ENCODE results near the gene PARP16.

PARP16 gene

GRCh38 chr15:65302061-65302460 lies 15.4 kb upstream of the PARP16 start:
- peaks cover 0 to 22% (median 18%) of the 10 kb centered on the region in 5 donors for H3K4me1 ChIP-seq (ENCODE audit: control insufficient read depth in 5 of 5, insufficient read depth in 5 of 5, low read length in 5 of 5)
- no peak overlapping the region for H3K27ac ChIP-seq (ENCODE audit: low read depth, low read length)
- H3K9me3 ChIP-seq (ENCODE audit: control insufficient read depth in 5 of 5, low read length in 5 of 5), result no peaks in the 10 kb centered on the region
- no peak overlapping the region for H3K4me3 ChIP-seq (ENCODE audit: low read depth in 1 of 5, low read length in 5 of 5)
- H3K27me3 ChIP-seq (ENCODE audit: control insufficient read depth in 5 of 5, insufficient read depth in 4 of 5, low read length in 5 of 5), result no peaks in the 10 kb centered on the region
- no peak overlapping the region for H3K9ac ChIP-seq (ENCODE audit: low read length in 5 of 5)
- no peaks in the 10 kb centered on the region for H3K36me3 ChIP-seq (ENCODE audit: control insufficient read depth in 5 of 5, insufficient read depth in 5 of 5, low read length in 5 of 5)

GRCh38 chr15:65300924-65301441 lies 14.3 kb upstream of the PARP16 start:
- H3K36me3 ChIP-seq (ENCODE audit: control insufficient read depth in 5 of 5, insufficient read depth in 5 of 5, low read length in 5 of 5), result no peaks in the 10 kb centered on the region
- H3K9me3 ChIP-seq (ENCODE audit: control insufficient read depth in 5 of 5, low read length in 5 of 5), result no peaks in the 10 kb centered on the region
- peaks cover 0 to 26% (median 22%) of the 10 kb centered on the region in 5 donors for H3K4me1 ChIP-seq (ENCODE audit: control insufficient read depth in 5 of 5, insufficient read depth in 5 of 5, low read length in 5 of 5)
- H3K4me3 ChIP-seq (ENCODE audit: low read depth in 1 of 5, low read length in 5 of 5), result no peak overlapping the region
- no peaks in the 10 kb centered on the region for H3K27me3 ChIP-seq (ENCODE audit: control insufficient read depth in 5 of 5, insufficient read depth in 4 of 5, low read length in 5 of 5)
- H3K9ac ChIP-seq (ENCODE audit: low read length in 5 of 5), result no peak overlapping the region
- H3K27ac ChIP-seq (ENCODE audit: low read depth, low read length), result no peak overlapping the region

GRCh38 chr15:65298731-65299130 lies 12.0 kb upstream of the PARP16 start:
- Histone ChIP-seq H3K9me3 (ENCODE audit: control insufficient read depth in 5 of 5, low read length in 5 of 5) (no peaks in the 10 kb centered on the region), H3K27ac (ENCODE audit: low read depth, low read length) (no peak overlapping the region), H3K4me1 (ENCODE audit: control insufficient read depth in 5 of 5, insufficient read depth in 5 of 5, low read length in 5 of 5) (peaks cover 0 to 19% (median 17%) of the 10 kb centered on the region in 5 donors), H3K27me3 (ENCODE audit: control insufficient read depth in 5 of 5, insufficient read depth in 4 of 5, low read length in 5 of 5) (no peaks in the 10 kb centered on the region), H3K36me3 (ENCODE audit: control insufficient read depth in 5 of 5, insufficient read depth in 5 of 5, low read length in 5 of 5) (no peaks in the 10 kb centered on the region), H3K9ac (ENCODE audit: low read length in 5 of 5) (no peak overlapping the region), H3K4me3 (ENCODE audit: low read depth in 1 of 5, low read length in 5 of 5) (no peak overlapping the region)

GRCh38 chr15:65292938-65293518 lies 6.3 kb upstream of the PARP16 start:
- Histone ChIP-seq H3K36me3 (ENCODE audit: control insufficient read depth in 5 of 5, insufficient read depth in 5 of 5, low read length in 5 of 5) (no peaks in the 10 kb centered on the region), H3K4me3 (ENCODE audit: low read depth in 1 of 5, low read length in 5 of 5) (no peak overlapping the region), H3K4me1 (ENCODE audit: control insufficient read depth in 5 of 5, insufficient read depth in 5 of 5, low read length in 5 of 5) (peaks cover 0 to 14% (median 12%) of the 10 kb centered on the region in 5 donors), H3K9ac (ENCODE audit: low read length in 5 of 5) (no peak overlapping the region), H3K27me3 (ENCODE audit: control insufficient read depth in 5 of 5, insufficient read depth in 4 of 5, low read length in 5 of 5) (no peaks in the 10 kb centered on the region), H3K9me3 (ENCODE audit: control insufficient read depth in 5 of 5, low read length in 5 of 5) (no peaks in the 10 kb centered on the region), H3K27ac (ENCODE audit: low read depth, low read length) (no peak overlapping the region)

GRCh38 chr15:65290228-65290627 lies 3.5 kb upstream of the PARP16 start:
- Histone ChIP-seq H3K9ac (ENCODE audit: low read length in 5 of 5) (no peak overlapping the region), H3K9me3 (ENCODE audit: control insufficient read depth in 5 of 5, low read length in 5 of 5) (no peaks in the 10 kb centered on the region), H3K4me1 (ENCODE audit: control insufficient read depth in 5 of 5, insufficient read depth in 5 of 5, low read length in 5 of 5) (peaks cover 3 to 21% (median 15%) of the 10 kb centered on the region in 5 donors), H3K4me3 (ENCODE audit: low read depth in 1 of 5, low read length in 5 of 5) (no peak overlapping the region), H3K27ac (ENCODE audit: low read depth, low read length) (no peak overlapping the region), H3K27me3 (ENCODE audit: control insufficient read depth in 5 of 5, insufficient read depth in 4 of 5, low read length in 5 of 5) (no peaks in the 10 kb centered on the region), H3K36me3 (ENCODE audit: control insufficient read depth in 5 of 5, insufficient read depth in 5 of 5, low read length in 5 of 5) (no peaks in the 10 kb centered on the region)

- H3K9me3 ChIP-seq (ENCODE audit: control insufficient read depth in 5 of 5, low read length in 5 of 5), result no peaks in the 10 kb centered on the region
- no peak overlapping the region for H3K9ac ChIP-seq (ENCODE audit: low read length in 5 of 5)
- no peak overlapping the region for H3K4me3 ChIP-seq (ENCODE audit: low read depth in 1 of 5, low read length in 5 of 5)
- H3K36me3 ChIP-seq (ENCODE audit: control insufficient read depth in 5 of 5, insufficient read depth in 5 of 5, low read length in 5 of 5), result no peaks in the 10 kb centered on the region
- no peaks in the 10 kb centered on the region for H3K27me3 ChIP-seq (ENCODE audit: control insufficient read depth in 5 of 5, insufficient read depth in 4 of 5, low read length in 5 of 5)
- no peak overlapping the region for H3K27ac ChIP-seq (ENCODE audit: low read depth, low read length)
- H3K4me1 ChIP-seq (ENCODE audit: control insufficient read depth in 5 of 5, insufficient read depth in 5 of 5, low read length in 5 of 5), result peaks cover 3 to 20% (median 15%) of the 10 kb centered on the region in 5 donors
Observed at GRCh38 chr15:65289261-65289854, 2.7 kb upstream of the PARP16 start.

GRCh38 chr15:65287520-65287855 lies 805 bp upstream of the PARP16 start:
- Histone ChIP-seq H3K4me1 (ENCODE audit: control insufficient read depth in 5 of 5, insufficient read depth in 5 of 5, low read length in 5 of 5) (peaks cover 3 to 20% (median 15%) of the 10 kb centered on the region in 5 donors), H3K27me3 (ENCODE audit: control insufficient read depth in 5 of 5, insufficient read depth in 4 of 5, low read length in 5 of 5) (no peaks in the 10 kb centered on the region), H3K9me3 (ENCODE audit: control insufficient read depth in 5 of 5, low read length in 5 of 5) (no peaks in the 10 kb centered on the region), H3K9ac (ENCODE audit: low read length in 5 of 5) (peak overlapping the region in 3 of 5 donors; percentile 22 to 86 (median 68)), H3K36me3 (ENCODE audit: control insufficient read depth in 5 of 5, insufficient read depth in 5 of 5, low read length in 5 of 5) (peaks cover 0 to 2% (median 0%) of the 10 kb centered on the region in 5 donors), H3K4me3 (ENCODE audit: low read depth in 1 of 5, low read length in 5 of 5) (peak overlapping the region in 2 of 5 donors; percentile 80 to 84), H3K27ac (ENCODE audit: low read depth, low read length) (peak overlapping the region; percentile 75)

- H3K4me3 ChIP-seq (ENCODE audit: low read depth in 1 of 5, low read length in 5 of 5), result peak overlapping the region; percentile 80 to 84 (median 82)
- H3K36me3 ChIP-seq (ENCODE audit: control insufficient read depth in 5 of 5, insufficient read depth in 5 of 5, low read length in 5 of 5), result peaks cover 0 to 4% (median 0%) of the 10 kb centered on the region in 5 donors
- no peaks in the 10 kb centered on the region for H3K27me3 ChIP-seq (ENCODE audit: control insufficient read depth in 5 of 5, insufficient read depth in 4 of 5, low read length in 5 of 5)
- no peaks in the 10 kb centered on the region for H3K9me3 ChIP-seq (ENCODE audit: control insufficient read depth in 5 of 5, low read length in 5 of 5)
- H3K4me1 ChIP-seq (ENCODE audit: control insufficient read depth in 5 of 5, insufficient read depth in 5 of 5, low read length in 5 of 5), result peaks cover 3 to 20% (median 15%) of the 10 kb centered on the region in 5 donors
- H3K27ac ChIP-seq (ENCODE audit: low read depth, low read length), result peak overlapping the region; percentile 75
- H3K9ac ChIP-seq (ENCODE audit: low read length in 5 of 5), result peak overlapping the region; percentile 63 to 92 (median 84)
Observed at GRCh38 chr15:65286069-65286703, 497 bp downstream of the PARP16 start.

- Histone ChIP-seq H3K4me1 (ENCODE audit: control insufficient read depth in 5 of 5, insufficient read depth in 5 of 5, low read length in 5 of 5) (peaks cover 3 to 20% (median 15%) of the 10 kb centered on the region in 5 donors), H3K27me3 (ENCODE audit: control insufficient read depth in 5 of 5, insufficient read depth in 4 of 5, low read length in 5 of 5) (no peaks in the 10 kb centered on the region), H3K9ac (ENCODE audit: low read length in 5 of 5) (peak overlapping the region; percentile 63 to 92 (median 84)), H3K36me3 (ENCODE audit: control insufficient read depth in 5 of 5, insufficient read depth in 5 of 5, low read length in 5 of 5) (peaks cover 0 to 4% (median 0%) of the 10 kb centered on the region in 5 donors), H3K9me3 (ENCODE audit: control insufficient read depth in 5 of 5, low read length in 5 of 5) (no peaks in the 10 kb centered on the region), H3K27ac (ENCODE audit: low read depth, low read length) (peak overlapping the region; percentile 75), H3K4me3 (ENCODE audit: low read depth in 1 of 5, low read length in 5 of 5) (peak overlapping the region; percentile 80 to 84 (median 82))
Observed at GRCh38 chr15:65285291-65286068, 1.2 kb downstream of the PARP16 start.

All from subcutaneous abdominal adipose tissue (tissue), 5 donors.